ENCODE measurements around the gene PLOD1. TPM values are rescaled to one million over a fixed set of nuclear protein-coding genes. Genes with fewer than 3 reads are reported as not detected.
A peak's percentile ranks its signal among the peaks of the same experiment; 100 is the strongest.
"Not testable (repeated sequence)": the region's sequence is repeated elsewhere in the genome, so short reads cannot be mapped to it uniquely, and the experiment has no call there.

Gene PLOD1
- total RNA-seq, 1 experiment from 2014 or later, result 156 TPM

DNA sequence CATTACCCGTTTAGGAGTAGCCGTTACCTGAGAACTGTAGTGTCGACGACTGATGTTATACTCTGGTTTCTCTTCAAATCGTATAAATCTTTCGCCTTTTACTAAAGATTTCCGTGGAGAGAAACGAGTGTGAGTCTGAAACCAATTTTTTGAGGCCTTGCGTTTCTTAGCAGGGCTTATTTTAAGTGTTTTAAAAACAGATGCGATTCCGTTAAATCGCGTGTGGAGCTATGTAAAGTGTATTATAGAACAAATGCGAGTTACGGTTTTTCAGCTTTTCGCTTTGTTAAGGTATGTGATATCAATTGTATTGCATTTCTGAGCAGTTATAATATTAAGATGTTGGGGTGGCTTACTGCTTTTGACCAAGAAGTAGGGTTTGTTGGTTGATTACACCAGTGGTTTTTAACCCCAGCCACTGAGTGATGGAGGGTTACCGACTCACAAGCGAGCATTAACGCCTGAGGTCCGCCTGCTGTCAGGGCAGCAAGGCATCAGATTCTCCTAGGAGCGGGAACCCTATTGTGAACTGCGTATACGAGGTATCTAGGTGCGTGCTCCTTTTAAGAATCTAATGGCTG is 26.3 kb upstream of the PLOD1 start:
- H3K9me3 ChIP-seq (ENCODE audit: control insufficient read depth, insufficient read depth, low read depth, low read length), result no peaks in the 10 kb centered on the region
- peak; percentile 100 for TF ChIP-seq SIN3A (IDR thresholded peaks at IDR 0.05; ENCODE audit: borderline replicate concordance, insufficient read depth, low read depth, low read length)
- no peak; the same call in 1 of the 2 replicates for TF ChIP-seq TCF7L2 (IDR thresholded peaks at IDR 0.05; ENCODE audit: low read depth, low read length)
- peak; percentile 100 for TF ChIP-seq POLR2AphosphoS5 (IDR thresholded peaks at IDR 0.05; ENCODE audit: low read depth, low read length)
- TF ChIP-seq, protein P1, sequence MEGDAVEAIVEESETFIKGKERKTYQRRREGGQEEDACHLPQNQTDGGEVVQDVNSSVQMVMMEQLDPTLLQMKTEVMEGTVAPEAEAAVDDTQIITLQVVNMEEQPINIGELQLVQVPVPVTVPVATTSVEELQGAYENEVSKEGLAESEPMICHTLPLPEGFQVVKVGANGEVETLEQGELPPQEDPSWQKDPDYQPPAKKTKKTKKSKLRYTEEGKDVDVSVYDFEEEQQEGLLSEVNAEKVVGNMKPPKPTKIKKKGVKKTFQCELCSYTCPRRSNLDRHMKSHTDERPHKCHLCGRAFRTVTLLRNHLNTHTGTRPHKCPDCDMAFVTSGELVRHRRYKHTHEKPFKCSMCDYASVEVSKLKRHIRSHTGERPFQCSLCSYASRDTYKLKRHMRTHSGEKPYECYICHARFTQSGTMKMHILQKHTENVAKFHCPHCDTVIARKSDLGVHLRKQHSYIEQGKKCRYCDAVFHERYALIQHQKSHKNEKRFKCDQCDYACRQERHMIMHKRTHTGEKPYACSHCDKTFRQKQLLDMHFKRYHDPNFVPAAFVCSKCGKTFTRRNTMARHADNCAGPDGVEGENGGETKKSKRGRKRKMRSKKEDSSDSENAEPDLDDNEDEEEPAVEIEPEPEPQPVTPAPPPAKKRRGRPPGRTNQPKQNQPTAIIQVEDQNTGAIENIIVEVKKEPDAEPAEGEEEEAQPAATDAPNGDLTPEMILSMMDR (IDR thresholded peaks at IDR 0.05), result no peak
- TF ChIP-seq, protein P2, sequence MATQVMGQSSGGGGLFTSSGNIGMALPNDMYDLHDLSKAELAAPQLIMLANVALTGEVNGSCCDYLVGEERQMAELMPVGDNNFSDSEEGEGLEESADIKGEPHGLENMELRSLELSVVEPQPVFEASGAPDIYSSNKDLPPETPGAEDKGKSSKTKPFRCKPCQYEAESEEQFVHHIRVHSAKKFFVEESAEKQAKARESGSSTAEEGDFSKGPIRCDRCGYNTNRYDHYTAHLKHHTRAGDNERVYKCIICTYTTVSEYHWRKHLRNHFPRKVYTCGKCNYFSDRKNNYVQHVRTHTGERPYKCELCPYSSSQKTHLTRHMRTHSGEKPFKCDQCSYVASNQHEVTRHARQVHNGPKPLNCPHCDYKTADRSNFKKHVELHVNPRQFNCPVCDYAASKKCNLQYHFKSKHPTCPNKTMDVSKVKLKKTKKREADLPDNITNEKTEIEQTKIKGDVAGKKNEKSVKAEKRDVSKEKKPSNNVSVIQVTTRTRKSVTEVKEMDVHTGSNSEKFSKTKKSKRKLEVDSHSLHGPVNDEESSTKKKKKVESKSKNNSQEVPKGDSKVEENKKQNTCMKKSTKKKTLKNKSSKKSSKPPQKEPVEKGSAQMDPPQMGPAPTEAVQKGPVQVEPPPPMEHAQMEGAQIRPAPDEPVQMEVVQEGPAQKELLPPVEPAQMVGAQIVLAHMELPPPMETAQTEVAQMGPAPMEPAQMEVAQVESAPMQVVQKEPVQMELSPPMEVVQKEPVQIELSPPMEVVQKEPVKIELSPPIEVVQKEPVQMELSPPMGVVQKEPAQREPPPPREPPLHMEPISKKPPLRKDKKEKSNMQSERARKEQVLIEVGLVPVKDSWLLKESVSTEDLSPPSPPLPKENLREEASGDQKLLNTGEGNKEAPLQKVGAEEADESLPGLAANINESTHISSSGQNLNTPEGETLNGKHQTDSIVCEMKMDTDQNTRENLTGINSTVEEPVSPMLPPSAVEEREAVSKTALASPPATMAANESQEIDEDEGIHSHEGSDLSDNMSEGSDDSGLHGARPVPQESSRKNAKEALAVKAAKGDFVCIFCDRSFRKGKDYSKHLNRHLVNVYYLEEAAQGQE (IDR thresholded peaks at IDR 0.05; ENCODE audit: insufficient read depth in 1 of 2, low read depth in 2 of 2, low read length in 1 of 2), result peak in 1 of 2 experiments; percentile 42; a peak in 1 of 4 replicates
- intact Hi-C loops (cut with micrococcal nuclease; ENCODE audit: unreplicated experiment) (loop anchor here (1.0 kb wide), 1 partner anchor 59 kb away; no protein-coding TSS in a partner anchor), in situ Hi-C loops (cut with HindIII; ENCODE audit: low pct_unique_long_range_greater_than_20kb, low sequenced_read_pairs) (no loop called here)
- ChIA-PET CTCF (interaction anchor here (0.7 to 1.3 kb wide), 6 partner anchors 10 to 73 kb away, joined by 3 to 8 read pairs (median 4); no protein-coding TSS in a partner anchor), POLR2A (interaction anchor here (0.6 to 2.3 kb wide), 29 partner anchors 9 to 1907 kb away, joined by 3 to 23 read pairs (median 5); partner anchors contain the start of genes C1orf167, CLCN6, MFN2 and MIIP)
- H3K4me1 ChIP-seq (ENCODE audit: control insufficient read depth, insufficient read depth, low read length), result peaks cover 8% of the 10 kb centered on the region; the same call in 1 of the 2 replicates
- peak; percentile 99 for DNase-seq (ENCODE audit: low read depth, low spot score)
- BruUV-seq (replicated peaks), result TSS peak; percentile 100
- peak overlapping the region; percentile 99 for H3K27ac ChIP-seq (ENCODE audit: low read length)
- no peaks in the 10 kb centered on the region for H3K27me3 ChIP-seq (ENCODE audit: control insufficient read depth, insufficient read depth, low read length)
- peak; percentile 85 for ATAC-seq
- peak overlapping the region; percentile 49 to 58 for H3K4me3 ChIP-seq (ENCODE audit: low read depth in 2 of 2, low read length in 2 of 2)
- H3K36me3 ChIP-seq (ENCODE audit: control insufficient read depth, insufficient read depth, low read length), result no peaks in the 10 kb centered on the region

DNA sequence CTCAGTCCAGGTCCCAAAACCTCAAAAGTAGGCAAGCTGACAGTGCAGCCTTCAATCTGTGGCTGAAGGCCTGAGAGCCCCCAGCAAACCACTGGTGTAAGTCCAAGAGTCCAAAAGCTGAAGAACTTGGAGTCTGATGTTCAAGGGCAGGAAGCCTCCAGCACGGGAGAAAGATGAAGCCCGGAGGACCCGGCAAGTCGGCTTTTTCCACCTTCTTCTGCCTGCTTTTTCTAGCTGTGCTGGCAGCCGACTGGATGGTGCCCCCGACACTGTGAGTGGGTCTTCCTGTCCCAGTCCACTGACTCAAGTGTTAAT is 23.6 kb upstream of the PLOD1 start:
- POLR2A ChIA-PET; H3K36me3 ChIP-seq (ENCODE audit: control insufficient read depth, insufficient read depth, low read length); intact Hi-C loops (cut with micrococcal nuclease; ENCODE audit: unreplicated experiment); DNase-seq (ENCODE audit: low read depth, low spot score); in situ Hi-C loops (cut with HindIII; ENCODE audit: low pct_unique_long_range_greater_than_20kb, low sequenced_read_pairs); H3K4me1 ChIP-seq (ENCODE audit: control insufficient read depth, insufficient read depth, low read length); ATAC-seq; BruUV-seq (replicated peaks); H3K4me3 ChIP-seq (ENCODE audit: low read depth in 2 of 2, low read length in 2 of 2); H3K27me3 ChIP-seq (ENCODE audit: control insufficient read depth, insufficient read depth, low read length); CTCF ChIA-PET; H3K9me3 ChIP-seq (ENCODE audit: control insufficient read depth, insufficient read depth, low read depth, low read length): not testable (repeated sequence)
- H3K27ac ChIP-seq (ENCODE audit: low read length), result peak overlapping the region; percentile 99

DNA sequence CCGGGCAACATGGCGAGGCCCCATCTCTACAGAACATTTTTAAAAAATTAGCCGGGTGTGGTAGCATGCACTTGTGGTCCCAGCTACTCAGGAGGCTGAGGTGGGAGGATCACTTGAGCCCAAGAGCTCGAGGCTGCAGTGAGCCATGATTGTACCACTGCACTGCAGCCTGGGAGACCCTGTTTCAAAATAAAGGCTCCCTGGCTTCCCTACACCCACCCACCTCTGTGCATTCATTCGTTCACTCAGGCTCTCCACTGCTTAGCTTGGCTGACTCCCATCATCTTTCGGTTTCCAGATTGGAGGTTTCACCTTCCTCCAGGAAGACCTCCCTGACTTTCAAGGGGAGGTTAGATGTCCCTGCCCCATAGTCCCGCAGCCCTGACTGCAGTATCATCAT is 22.5 kb upstream of the PLOD1 start:
- H3K4me3 ChIP-seq (ENCODE audit: low read depth in 2 of 2, low read length in 2 of 2), result no peak overlapping the region
- TF ChIP-seq SIN3A (IDR thresholded peaks at IDR 0.05; ENCODE audit: borderline replicate concordance, insufficient read depth, low read depth, low read length), result no peak
- TF ChIP-seq POLR2AphosphoS5 (IDR thresholded peaks at IDR 0.05; ENCODE audit: low read depth, low read length), result no peak
- TF ChIP-seq, protein P1 (IDR thresholded peaks at IDR 0.05), result no peak
- TF ChIP-seq, protein P2 (IDR thresholded peaks at IDR 0.05; ENCODE audit: insufficient read depth in 1 of 2, low read depth in 2 of 2, low read length in 1 of 2), result no peak
- no peak for TF ChIP-seq TCF7L2 (IDR thresholded peaks at IDR 0.05; ENCODE audit: low read depth, low read length)
- intact Hi-C loops (cut with micrococcal nuclease; ENCODE audit: unreplicated experiment) (no loop called here), in situ Hi-C loops (cut with HindIII; ENCODE audit: low pct_unique_long_range_greater_than_20kb, low sequenced_read_pairs) (no loop called here)
- H3K36me3 ChIP-seq (ENCODE audit: control insufficient read depth, insufficient read depth, low read length), result no peaks in the 10 kb centered on the region
- ATAC-seq, result no peak
- H3K9me3 ChIP-seq (ENCODE audit: control insufficient read depth, insufficient read depth, low read depth, low read length), result no peaks in the 10 kb centered on the region
- no peaks in the 10 kb centered on the region for H3K27me3 ChIP-seq (ENCODE audit: control insufficient read depth, insufficient read depth, low read length)
- no peak for DNase-seq (ENCODE audit: low read depth, low spot score)
- ChIA-PET POLR2A (no interaction called here), CTCF (no interaction called here)
- no TSS peak for BruUV-seq (replicated peaks)
- H3K27ac ChIP-seq (ENCODE audit: low read length), result no peak overlapping the region
- peaks cover 8% of the 10 kb centered on the region; the same call in 1 of the 2 replicates for H3K4me1 ChIP-seq (ENCODE audit: control insufficient read depth, insufficient read depth, low read length)

All from Panc1 (cell line).